Pancreas (tissue), 10 donors: ENCODE results near the gene PITHD1. TPM values are rescaled to one million over a fixed set of nuclear protein-coding genes. Genes with fewer than 3 reads are reported as not detected.
"Not testable (repeated sequence)": the region's sequence is repeated elsewhere in the genome, so short reads cannot be mapped to it uniquely, and the experiment has no call there.

Experiments used
- ATAC-seq, 4 donors: fragments of 200-7000 bp; cut with Tn5 transposase; one replicate each; pipeline versions ENCODE4 v1.8.0 to v1.9.1; 2020; ENCODE audit warnings: mild to moderate bottlenecking in 4 of 4, moderate library complexity in 4 of 4
- DNase-seq, 6 donors: peaks; one replicate each; pipeline ENCODE4 v3.0.0-alpha.2; 2020
- FAIRE-seq: peaks from 2 replicates; lab custom pipeline; 2012; peaks lifted over from hg19 to GRCh38; lab: Jason Lieb, UNC
- H3K27ac ChIP-seq, 4 donors: fragments of 200-600 bp; sonication (generic); 1 replicate in 3 of 4; 2 replicates in 1 of 4; pipeline versions ENCODE4 v1.5.0 to v1.8.0; 2020
- H3K27me3 ChIP-seq, 4 donors: fragments of 200-600 bp; one replicate each; pipeline ENCODE4 v1.8.0; 2021
- H3K36me3 ChIP-seq, 3 donors: fragments of 200-600 bp; sonication (generic) in 1 of 3; one replicate each; pipeline versions ENCODE4 v1.5.0 to v1.8.0; 2020 to 2021
- H3K4me1 ChIP-seq, 3 donors: fragments of 200-600 bp; one replicate each; pipeline ENCODE4 v1.8.0; 2021
- H3K4me3 ChIP-seq, 4 donors: fragments of 200-600 bp; sonication (generic) in 2 of 4; one replicate each; pipeline versions ENCODE4 v1.5.0 to v1.8.0; 2020 to 2021
- H3K9me3 ChIP-seq, 4 donors: fragments of 200-600 bp; one replicate each; pipeline ENCODE4 v1.8.0; 2021
- WGBS, 2 donors: extraction: QIAGEN DNeasy Blood & Tissue Kit; methylation state at CpG; one replicate each; pipeline ENCODE4 v1.1.7; 2013; 5-methylcytosine and 5-hydroxymethylcytosine counted together
- intact Hi-C, 3 donors: fragments of 100-400 bp; cut with DNase I; formaldehyde crosslinking; loops; one replicate each; pipeline versions ENCODE4 v1.11.1 to v1.14.2; 2022
- polyA plus RNA-seq, 2 donors: library from polyadenylated mRNA; stranded (reverse); fragments of 200-250 nt; gene quantifications; one replicate each; pipeline ENCODE4 v1.2.3, GENCODE V29; 2013
- total RNA-seq, 6 donors: library from RNA; stranded (reverse); fragmentation: NEBNext Ultra II Directional in 4 of 6; extraction: Animal tissue kit (Norgen Biotek cat#: 25700) in 4 of 6; gene quantifications; one replicate each; pipeline versions ENCODE4 v1.2.1 to v1.2.4, GENCODE V29; 2021 to 2023
- TF ChIP-seq, protein P1 (sequence below), 4 donors: fragments of 200-600 bp; sonication (generic) in 3 of 4; IDR thresholded peaks; one replicate each; pipeline versions ENCODE4 v1.5.0 to v1.8.0; 2021; ENCODE audit warnings: antibody characterized with exemption in 4 of 4
- donor health status: healthy with polysubstance abuse.
- donor health status: DM: no; HTN: no; CAD: no; lungs with moderate emphysema.
- donor health status: DM: no; HTN: no; CAD: no.
- donor health status: control.
- donor health status: control.
- donor health status: Bipolar disorder and iron deficiency.
- donor health status: DM: yes; HTN: yes; CAD: no.
- donor health status: DM: no; HTN: no; CAD: no.
- donor health status: DM: no; HTN: no; CAD: no.
- donor health status: DM: yes; HTN: yes; CAD: no.

Gene PITHD1
- total and polyA plus RNA-seq, 8 donors: 17.3 to 36.8 (median 19.9) TPM

GRCh38 chr1:23779826-23780371, 1.7 kb downstream of the PITHD1 start:
- H3K4me3 ChIP-seq: peak overlapping the region in 1 of 4 donors; percentile 88
- no peaks in the 10 kb centered on the region for H3K36me3 ChIP-seq
- no peak overlapping the region for H3K27ac ChIP-seq
- no peaks in the 10 kb centered on the region for H3K27me3 ChIP-seq
- no peaks in the 10 kb centered on the region for H3K9me3 ChIP-seq
- ATAC-seq (no peak), FAIRE-seq (no peak), DNase-seq (no peak)
- 59 to 71% methylated on average over 3 of the region's 3 CpGs for WGBS, 2 donors
- intact Hi-C loops: loop anchor here in 2 of 3 donors (10.0 kb wide), 2 partner anchors 85 to 135 kb away; partner anchors contain the start of genes CNR2 (in 1 of the 2) and FUCA1 (in 1 of the 2)
- TF ChIP-seq, protein P1, sequence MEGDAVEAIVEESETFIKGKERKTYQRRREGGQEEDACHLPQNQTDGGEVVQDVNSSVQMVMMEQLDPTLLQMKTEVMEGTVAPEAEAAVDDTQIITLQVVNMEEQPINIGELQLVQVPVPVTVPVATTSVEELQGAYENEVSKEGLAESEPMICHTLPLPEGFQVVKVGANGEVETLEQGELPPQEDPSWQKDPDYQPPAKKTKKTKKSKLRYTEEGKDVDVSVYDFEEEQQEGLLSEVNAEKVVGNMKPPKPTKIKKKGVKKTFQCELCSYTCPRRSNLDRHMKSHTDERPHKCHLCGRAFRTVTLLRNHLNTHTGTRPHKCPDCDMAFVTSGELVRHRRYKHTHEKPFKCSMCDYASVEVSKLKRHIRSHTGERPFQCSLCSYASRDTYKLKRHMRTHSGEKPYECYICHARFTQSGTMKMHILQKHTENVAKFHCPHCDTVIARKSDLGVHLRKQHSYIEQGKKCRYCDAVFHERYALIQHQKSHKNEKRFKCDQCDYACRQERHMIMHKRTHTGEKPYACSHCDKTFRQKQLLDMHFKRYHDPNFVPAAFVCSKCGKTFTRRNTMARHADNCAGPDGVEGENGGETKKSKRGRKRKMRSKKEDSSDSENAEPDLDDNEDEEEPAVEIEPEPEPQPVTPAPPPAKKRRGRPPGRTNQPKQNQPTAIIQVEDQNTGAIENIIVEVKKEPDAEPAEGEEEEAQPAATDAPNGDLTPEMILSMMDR (IDR thresholded peaks at IDR 0.05): no peak
- H3K4me1 ChIP-seq: peaks cover 9 to 24% (median 16%) of the 10 kb centered on the region in 3 donors

DNA sequence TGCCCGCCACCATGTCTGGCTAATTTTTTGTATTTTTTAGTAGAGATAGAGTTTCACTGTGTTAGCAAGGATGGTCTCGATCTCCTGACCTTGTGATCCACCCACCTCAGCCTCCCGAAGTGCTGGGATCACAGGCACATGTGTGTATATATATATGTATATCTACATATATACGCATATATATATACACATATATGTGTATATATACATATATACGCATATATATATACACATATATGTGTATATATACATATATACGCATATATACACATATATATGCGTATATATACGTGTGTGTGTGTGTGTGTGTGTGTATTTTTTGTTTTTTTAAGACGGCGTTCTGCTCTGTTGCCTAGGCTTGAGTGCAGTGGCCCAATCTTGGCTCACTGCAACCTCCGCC, 4.9 kb downstream of the PITHD1 start:
- H3K27me3 ChIP-seq, intact Hi-C loops, DNase-seq, H3K27ac ChIP-seq, H3K4me3 ChIP-seq, ATAC-seq, H3K9me3 ChIP-seq, FAIRE-seq: not testable (repeated sequence)
- H3K36me3 ChIP-seq: peaks cover 0 to 21% (median 14%) of the 10 kb centered on the region in 3 donors
- 91% methylated on average over 11 of the region's 11 CpGs for WGBS, 2 donors
- H3K4me1 ChIP-seq: peaks cover 9 to 14% (median 13%) of the 10 kb centered on the region in 3 donors

GRCh38 chr1:23784846-23785245, 6.6 kb downstream of the PITHD1 start:
- H3K9me3 ChIP-seq: no peaks in the 10 kb centered on the region
- H3K27ac ChIP-seq: no peak overlapping the region
- no peak for ATAC-seq
- H3K27me3 ChIP-seq: no peaks in the 10 kb centered on the region
- no peak overlapping the region for H3K4me3 ChIP-seq
- FAIRE-seq: no peak
- H3K36me3 ChIP-seq: peaks cover 0 to 21% (median 14%) of the 10 kb centered on the region in 3 donors
- WGBS, 2 donors: 80 to 87% methylated on average over 4 of the region's 4 CpGs
- TF ChIP-seq, protein P1 (IDR thresholded peaks at IDR 0.05): no peak
- DNase-seq: no peak
- intact Hi-C loops: no loop called here
- H3K4me1 ChIP-seq: peaks cover 0 to 4% (median 4%) of the 10 kb centered on the region in 3 donors

GRCh38 chr1:23787701-23788100, 9.5 kb downstream of the PITHD1 start:
- H3K4me1 ChIP-seq: peaks cover 0 to 8% (median 5%) of the 10 kb centered on the region in 3 donors
- 94 to 98% methylated on average over 3 of the region's 3 CpGs for WGBS, 2 donors
- no peak for ATAC-seq
- no peaks in the 10 kb centered on the region for H3K9me3 ChIP-seq
- DNase-seq: no peak
- H3K4me3 ChIP-seq: no peak overlapping the region
- no peaks in the 10 kb centered on the region for H3K27me3 ChIP-seq
- no peak for FAIRE-seq
- no peak overlapping the region for H3K27ac ChIP-seq
- H3K36me3 ChIP-seq: peaks cover 0 to 21% (median 14%) of the 10 kb centered on the region in 3 donors
- intact Hi-C loops: no loop called here
- TF ChIP-seq, protein P1 (IDR thresholded peaks at IDR 0.05): no peak

DNA sequence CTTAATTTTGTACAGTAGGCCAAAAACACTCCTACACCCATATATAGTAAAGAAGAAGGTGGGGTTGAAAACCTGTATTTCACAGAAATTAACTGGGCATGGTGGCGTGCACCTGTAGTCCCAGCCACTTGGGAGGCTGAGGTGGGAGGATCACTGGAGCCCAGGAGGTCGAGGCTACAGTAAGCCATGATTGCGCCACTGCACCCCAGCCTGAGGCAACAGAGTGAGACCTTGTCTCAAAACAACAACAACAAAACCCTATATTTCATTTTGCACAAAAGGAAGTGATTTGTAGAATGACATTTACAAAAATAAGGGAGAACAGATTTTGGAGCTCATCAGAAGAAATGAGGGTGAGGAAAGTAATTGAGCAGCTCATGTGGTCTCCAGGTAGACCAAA, 10.5 kb downstream of the PITHD1 start:
- Histone ChIP-seq H3K4me1 (peaks cover 0 to 12% (median 5%) of the 10 kb centered on the region in 3 donors), H3K27me3 (no peaks in the 10 kb centered on the region), H3K4me3 (no peak overlapping the region), H3K36me3 (peaks cover 0 to 21% (median 14%) of the 10 kb centered on the region in 3 donors), H3K9me3 (no peaks in the 10 kb centered on the region), H3K27ac (no peak overlapping the region)
- DNase-seq: no peak
- intact Hi-C loops: no loop called here
- WGBS, 2 donors: 96 to 97% methylated on average over 3 of the region's 3 CpGs
- ATAC-seq: no peak
- no peak for FAIRE-seq
- TF ChIP-seq, protein P1 (IDR thresholded peaks at IDR 0.05): no peak
